Transverse colon (tissue), 4 donors: ENCODE results near the gene SLC27A5. TPM values are rescaled to one million over a fixed set of nuclear protein-coding genes. Genes with fewer than 3 reads are reported as not detected.

ENCODE experiments used
- small RNA-seq, 4 donors: library from RNA; depleted of rRNA; stranded (forward); fragments of <200 nt; gene quantifications; one replicate each; pipeline ENCODE3, GENCODE V24; 2016
- total RNA-seq, 4 donors: library from RNA; depleted of rRNA; stranded (reverse); fragments of >200 nt; gene quantifications; one replicate each; pipeline ENCODE4 v1.1.0, GENCODE V29; 2016

The SLC27A5 gene
- total RNA-seq, 4 donors from 2014 or later = 3.3 to 5.0 (median 4.4) TPM; not detected in 1

Small RNA genes lying within 50 kb of the gene (small RNA-seq; reads per million reads assigned to genes)
- gene MIR6807 (0 to 0.56 (median 0.15) reads per million in 4 donors), gene RN7SL525P (0 reads per million in 4 donors), gene RN7SL693P (0 reads per million in 4 donors), gene RNU6-1337P (0 reads per million in 4 donors)

Other genes starting within 250 kb of the SLC27A5 start
- 1 to 10 TPM; 4.6 to 6.6 (median 6.3) TPM for gene ZNF8, start 233.0 kb downstream of the SLC27A5 start, total RNA-seq
- 10 to 100 TPM; 13.3 to 58.9 (median 36.2) TPM for gene ERVK3-1, start 206.6 kb downstream of the SLC27A5 start, total RNA-seq
- gene ZSCAN22, start 185.0 kb downstream of the SLC27A5 start, total RNA-seq = 10 to 100 TPM in 1 of 4 donors, 1 to 10 TPM in 3; 3.0 to 11.6 (median 3.3) TPM
- gene A1BG, start 158.5 kb downstream of the SLC27A5 start, total RNA-seq = 10 to 100 TPM in 1 of 4 donors, 1 to 10 TPM in 1, under 1 TPM in 1, not detected in 1; 0.60 to 25.1 (median 3.7) TPM
- 10 to 100 TPM in 1 of 4 donors, 1 to 10 TPM in 3; 1.3 to 19.3 (median 4.2) TPM for gene ZNF497, start 149.2 kb downstream of the SLC27A5 start, total RNA-seq
- gene ZNF837, start 131.0 kb downstream of the SLC27A5 start, total RNA-seq = 10 to 100 TPM in 1 of 4 donors, 1 to 10 TPM in 3; 3.7 to 10.7 (median 6.1) TPM
- gene RPS5, start 124.7 kb downstream of the SLC27A5 start, total RNA-seq = 1,000 to 10,000 TPM in 1 of 4 donors, 100 to 1,000 TPM in 3; 513 to 1,129 (median 743) TPM
- not detected for gene RNF225, start 116.3 kb downstream of the SLC27A5 start, total RNA-seq
- gene ZNF584, start 103.3 kb downstream of the SLC27A5 start, total RNA-seq = 1 to 10 TPM; 3.4 to 8.3 (median 7.3) TPM
- 1 to 10 TPM; 3.0 to 5.1 (median 3.5) TPM for gene ZNF132, start 71.8 kb downstream of the SLC27A5 start, total RNA-seq
- 10 to 100 TPM in 1 of 4 donors, 1 to 10 TPM in 3; 3.0 to 10.6 (median 6.3) TPM for gene ZNF324B, start 60.4 kb downstream of the SLC27A5 start, total RNA-seq
- gene ZNF324, start 44.9 kb downstream of the SLC27A5 start, total RNA-seq = 10 to 100 TPM in 3 of 4 donors, 1 to 10 TPM in 1; 9.4 to 27.5 (median 24.5) TPM
- 10 to 100 TPM in 3 of 4 donors, 1 to 10 TPM in 1; 2.8 to 54.6 (median 18.1) TPM for gene ZNF446, start 35.6 kb downstream of the SLC27A5 start, total RNA-seq
- 10 to 100 TPM; 12.8 to 24.7 (median 18.1) TPM for gene ZBTB45, start 7.8 kb upstream of the SLC27A5 start, total RNA-seq
- gene TRIM28, start 32.1 kb upstream of the SLC27A5 start, total RNA-seq = 100 to 1,000 TPM; 180 to 694 (median 297) TPM
- 100 to 1,000 TPM in 3 of 4 donors, 10 to 100 TPM in 1; 24.7 to 194 (median 141) TPM for gene CHMP2A, start 43.1 kb upstream of the SLC27A5 start, total RNA-seq
- gene UBE2M, start 46.6 kb upstream of the SLC27A5 start, total RNA-seq = 10 to 100 TPM; 24.2 to 56.9 (median 26.7) TPM
- gene MZF1, start 61.3 kb upstream of the SLC27A5 start, total RNA-seq = 100 to 1,000 TPM in 1 of 4 donors, 10 to 100 TPM in 3; 45.5 to 113 (median 67.1) TPM